Sigmoid colon (tissue), 7 donors: Measurements from ENCODE around the gene PGAM2. TPM values are rescaled to one million over a fixed set of nuclear protein-coding genes. Genes with fewer than 3 reads are reported as not detected.

Experiments used
- DNase-seq: peaks from one replicate; pipeline ENCODE4 v3.0.0-alpha.2; 2019
- H3K27ac ChIP-seq, 4 donors: fragments of 200-600 bp; sonication (generic); one replicate each; pipeline ENCODE4 v1.5.1; 2016 to 2019; ENCODE audit warnings: mild to moderate bottlenecking in 1 of 4
- H3K27me3 ChIP-seq, 3 donors: fragments of 200-600 bp; sonication (generic); one replicate each; pipeline ENCODE4 v1.5.1; 2019; ENCODE audit warnings: mild to moderate bottlenecking in 1 of 3
- H3K36me3 ChIP-seq, 4 donors: fragments of 200-600 bp; sonication (generic); one replicate each; pipeline ENCODE4 v1.5.1; 2016 to 2019
- H3K4me1 ChIP-seq, 4 donors: fragments of 200-600 bp; sonication (generic); one replicate each; pipeline ENCODE4 v1.5.1; 2017 to 2019
- H3K4me3 ChIP-seq, 4 donors: fragments of 200-600 bp; sonication (generic); one replicate each; pipeline ENCODE4 v1.5.1; 2017 to 2019; ENCODE audit warnings: mild to moderate bottlenecking in 2 of 4, moderate library complexity in 1 of 4
- H3K9me3 ChIP-seq, 4 donors: fragments of 200-600 bp in 3 of 4; sonication (generic) in 3 of 4; one replicate each; pipeline versions ENCODE4 v1.5.1 to v1.6.1; 2013 to 2019
- CTCF ChIP-seq, 4 experiments: fragments of 450-650 bp in 3 of 4; fragments of 200-600 bp in 1 of 4; IDR thresholded peaks; one replicate each; pipeline ENCODE4 v1.5.1; 2016 to 2019; ENCODE audit warnings: antibody characterized with exemption in 4 of 4, mild to moderate bottlenecking in 3 of 4, moderate library complexity in 2 of 4
- EP300 ChIP-seq, 4 donors: sonication (generic); formaldehyde crosslinking; IDR thresholded peaks; one replicate each; pipeline ENCODE4 v1.6.1; 2017; ENCODE audit warnings: antibody characterized with exemption in 4 of 4
- POLR2A ChIP-seq, 2 donors: fragments of 450-650 bp; IDR thresholded peaks; one replicate each; pipeline ENCODE4 v1.6.1; 2016; ENCODE audit warnings: antibody characterized with exemption in 2 of 2, mild to moderate bottlenecking in 2 of 2, moderate library complexity in 2 of 2
- POLR2AphosphoS5 ChIP-seq, 4 donors: sonication (generic); formaldehyde crosslinking; IDR thresholded peaks; one replicate each; pipeline ENCODE4 v1.6.1; 2017; ENCODE audit warnings: antibody characterized with exemption in 4 of 4
- WGBS, 2 donors: extraction: QIAGEN DNeasy Blood & Tissue Kit; methylation state at CpG; one replicate each; pipeline ENCODE4 v1.1.7; 2013; 5-methylcytosine and 5-hydroxymethylcytosine counted together
- intact Hi-C: fragments of 100-400 bp; cut with DNase I; formaldehyde crosslinking; loops from one replicate; pipeline ENCODE4 v1.15.1; 2023
- polyA plus RNA-seq, 3 donors: library from polyadenylated mRNA; stranded (reverse); fragments of 200-250 nt; gene quantifications; one replicate each; pipeline ENCODE4 v1.2.3, GENCODE V29; 2013
- total RNA-seq, 4 donors: library from RNA; depleted of rRNA; stranded (reverse); fragments of >200 nt; gene quantifications; one replicate each; pipeline ENCODE4 v1.1.0, GENCODE V29; 2016
- donor health status: healthy with polysubstance abuse.
- donor health status: Bipolar disorder and iron deficiency.
- donor health status: healthy.

PGAM2 gene
- total and polyA plus RNA-seq, 7 donors = 0.71 to 3.0 (median 1.3) TPM; not detected in 1

- WGBS, 2 donors = 83 to 89% methylated on average over 21 of the region's 21 CpGs
- no peak for DNase-seq
Observed at GRCh38 chr7:44108768-44109750, 43.7 kb upstream of the PGAM2 start.

GRCh38 chr7:44107961-44108767, 42.8 kb upstream of the PGAM2 start:
- peaks cover 5 to 65% (median 17%) of the 10 kb centered on the region in 3 donors for H3K27me3 ChIP-seq
- H3K4me3 ChIP-seq = no peak overlapping the region
- H3K27ac ChIP-seq = peak overlapping the region in 1 of 4 donors; percentile 14
- WGBS, 2 donors = 83 to 91% methylated on average over 21 of the region's 21 CpGs
- H3K36me3 ChIP-seq = peaks cover 3 to 46% (median 5%) of the 10 kb centered on the region in 4 donors
- no peaks in the 10 kb centered on the region for H3K9me3 ChIP-seq
- no peak for TF ChIP-seq POLR2AphosphoS5 (IDR thresholded peaks at IDR 0.05)
- TF ChIP-seq EP300 (IDR thresholded peaks at IDR 0.05) = no peak
- TF ChIP-seq POLR2A (IDR thresholded peaks at IDR 0.05) = no peak
- no peak for TF ChIP-seq CTCF (IDR thresholded peaks at IDR 0.05)
- no peak for DNase-seq
- intact Hi-C loops = no loop called here
- peaks cover 0 to 29% (median 21%) of the 10 kb centered on the region in 4 donors for H3K4me1 ChIP-seq

More at GRCh38 chr7:44108768-44109750, 43.7 kb upstream of the PGAM2 start:
- Histone ChIP-seq H3K27me3 (peaks cover 5 to 58% (median 14%) of the 10 kb centered on the region in 3 donors), H3K36me3 (peaks cover 3 to 54% (median 7%) of the 10 kb centered on the region in 4 donors), H3K27ac (peak overlapping the region in 1 of 4 donors; percentile 14), H3K9me3 (no peaks in the 10 kb centered on the region), H3K4me1 (peaks cover 0 to 29% (median 21%) of the 10 kb centered on the region in 4 donors), H3K4me3 (no peak overlapping the region)
- no peak for TF ChIP-seq POLR2AphosphoS5 (IDR thresholded peaks at IDR 0.05)
- TF ChIP-seq EP300 (IDR thresholded peaks at IDR 0.05) = no peak
- TF ChIP-seq CTCF (IDR thresholded peaks at IDR 0.05) = no peak
- TF ChIP-seq POLR2A (IDR thresholded peaks at IDR 0.05) = no peak
- intact Hi-C loops = no loop called here

GRCh38 chr7:44107116-44107960, 42.0 kb upstream of the PGAM2 start:
- no peak for DNase-seq
- H3K36me3 ChIP-seq = peaks cover 3 to 38% (median 5%) of the 10 kb centered on the region in 4 donors
- peaks cover 5 to 65% (median 17%) of the 10 kb centered on the region in 3 donors for H3K27me3 ChIP-seq
- no peak for TF ChIP-seq POLR2A (IDR thresholded peaks at IDR 0.05)
- no peak for TF ChIP-seq EP300 (IDR thresholded peaks at IDR 0.05)
- no peaks in the 10 kb centered on the region for H3K9me3 ChIP-seq
- H3K27ac ChIP-seq = peak overlapping the region in 3 of 4 donors; percentile 36 to 91 (median 76)
- H3K4me1 ChIP-seq = peaks cover 0 to 29% (median 21%) of the 10 kb centered on the region in 4 donors
- intact Hi-C loops = no loop called here
- WGBS, 2 donors = 90 to 93% methylated on average over 18 of the region's 18 CpGs
- H3K4me3 ChIP-seq = no peak overlapping the region

- Histone ChIP-seq H3K9me3 (no peaks in the 10 kb centered on the region), H3K27me3 (peaks cover 5 to 65% (median 17%) of the 10 kb centered on the region in 3 donors), H3K4me3 (peak overlapping the region in 2 of 4 donors; percentile 55 to 65), H3K36me3 (peaks cover under 1 to 35% (median 5%) of the 10 kb centered on the region in 4 donors), H3K4me1 (peaks cover 0 to 29% (median 21%) of the 10 kb centered on the region in 4 donors), H3K27ac (peak overlapping the region; percentile 74 to 91 (median 78))
- 81 to 85% methylated on average over 10 of the region's 10 CpGs for WGBS, 2 donors
- no peak for DNase-seq
- TF ChIP-seq POLR2A (IDR thresholded peaks at IDR 0.05) = no peak
- no peak for TF ChIP-seq CTCF (IDR thresholded peaks at IDR 0.05)
- no peak for TF ChIP-seq POLR2AphosphoS5 (IDR thresholded peaks at IDR 0.05)
- no peak for TF ChIP-seq EP300 (IDR thresholded peaks at IDR 0.05)
- intact Hi-C loops = no loop called here
Observed at GRCh38 chr7:44106311-44107065, 41.1 kb upstream of the PGAM2 start.
